SK-N-SH (cell line): ENCODE results near the gene GYPC. TPM values are rescaled to one million over a fixed set of nuclear protein-coding genes. Genes with fewer than 3 reads are reported as not detected.

ENCODE experiments used
- CTCF ChIA-PET: fragments of 300-600, 350-600 bp; formaldehyde crosslinking; extraction: SDS; loops from one replicate; lab custom pipeline; 2021; lab: Yijun Ruan, JAX
- POLR2A ChIA-PET: fragments of 350-600 bp; sonication (Branson Sonifier 250); formaldehyde crosslinking; extraction: SDS; loops from one replicate; lab custom pipeline; 2020; ENCODE audit warnings: antibody characterized with exemption, inconsistent platforms; lab: Yijun Ruan, JAX
- DNase-seq: peaks from one replicate; pipeline ENCODE4 v3.0.0; 2012
- H2AFZ ChIP-seq: fragments of 200-600 bp; sonication (generic); 2 replicates; pipeline ENCODE4 v1.8.1; 2016; ENCODE audit warnings: antibody characterized with exemption, mild to moderate bottlenecking, low read depth
- H3F3A ChIP-seq: fragments of 200-600 bp; sonication (generic); replicated peaks from 2 replicates; pipeline ENCODE3; 2016; ENCODE audit warnings: antibody characterized with exemption, mild to moderate bottlenecking; ENCODE audit not compliant: insufficient read depth
- H3K27ac ChIP-seq, 2 experiments: fragments of 200-500 bp in 1 of 2; fragments of 200-600 bp in 1 of 2; sonication (Bioruptor generic) in 1 of 2; sonication (generic), shearing (Covaris generic) in 1 of 2; 2 replicates each; pipeline versions ENCODE4 v1.5.1 to v1.6.1; 2014 to 2016; ENCODE audit warnings: low read depth in 2 of 2, inconsistent platforms in 1 of 2, low read length in 1 of 2, mild to moderate bottlenecking in 1 of 2, mixed read lengths in 1 of 2
- H3K27me3 ChIP-seq: fragments of 200-600 bp; sonication (generic), shearing (Covaris generic); 2 replicates; pipeline ENCODE4 v1.6.1; 2016; ENCODE audit warnings: mixed run types; ENCODE audit not compliant: insufficient read depth
- H3K36me3 ChIP-seq, 2 experiments: fragments of 200-500 bp in 1 of 2; fragments of 200-600 bp in 1 of 2; sonication (Bioruptor generic) in 1 of 2; sonication (generic) in 1 of 2; replicated peaks in 1 of 2; 2 replicates each; pipeline versions ENCODE3 to v1.5.1; 2014 to 2016; ENCODE audit warnings: low read length in 1 of 2, mild to moderate bottlenecking in 1 of 2; ENCODE audit not compliant: insufficient read depth in 2 of 2, control insufficient read depth in 1 of 2
- H3K4me1 ChIP-seq, 2 experiments: fragments of 200-500 bp in 1 of 2; fragments of 200-600 bp in 1 of 2; sonication (Bioruptor generic) in 1 of 2; sonication (generic), shearing (Covaris generic) in 1 of 2; 2 replicates each; pipeline versions ENCODE4 v1.5.1 to v1.6.1; 2014 to 2016; ENCODE audit warnings: low read depth in 1 of 2, low read length in 1 of 2, mixed run types in 1 of 2; ENCODE audit not compliant: insufficient read depth in 2 of 2, control insufficient read depth in 1 of 2
- H3K4me2 ChIP-seq: fragments of 200-600 bp; sonication (generic), shearing (Covaris generic); 2 replicates; pipeline ENCODE4 v1.6.1; 2017; ENCODE audit warnings: mixed run types
- H3K4me3 ChIP-seq, 2 experiments: fragments of 200-500 bp in 1 of 2; fragments of 200-600 bp in 1 of 2; sonication (Bioruptor generic) in 1 of 2; sonication (generic), shearing (Covaris generic) in 1 of 2; 2 replicates each; pipeline versions ENCODE4 v1.5.1 to v1.8.1; 2014 to 2016; ENCODE audit warnings: low read depth in 2 of 2, inconsistent platforms in 1 of 2, low read length in 1 of 2, mild to moderate bottlenecking in 1 of 2, mixed read lengths in 1 of 2, moderate library complexity in 1 of 2
- H3K79me2 ChIP-seq: fragments of 200-600 bp; sonication (generic); 2 replicates; pipeline ENCODE4 v1.8.1; 2017; ENCODE audit warnings: mild to moderate bottlenecking; ENCODE audit not compliant: insufficient read depth
- H3K9ac ChIP-seq: fragments of 200-600 bp; sonication (generic); 2 replicates; pipeline ENCODE4 v1.6.1; 2017; ENCODE audit warnings: mixed run types
- H3K9me2 ChIP-seq: fragments of 200-600 bp; sonication (generic); 2 replicates; pipeline ENCODE4 v1.6.1; 2017; ENCODE audit warnings: mixed run types
- H3K9me3 ChIP-seq: fragments of 200-600 bp; sonication (generic); 2 replicates; pipeline ENCODE4 v1.6.1; 2017; ENCODE audit warnings: mixed run types, mild to moderate bottlenecking, moderate library complexity
- H4K20me1 ChIP-seq: fragments of 200-600 bp; sonication (generic); 2 replicates; pipeline ENCODE4 v1.6.1; 2017; ENCODE audit warnings: mild to moderate bottlenecking, mixed run types; ENCODE audit not compliant: insufficient read depth
- EP300 ChIP-seq, 2 experiments: IDR thresholded peaks; 2 replicates each; pipeline versions ENCODE4 v1.4.0 to v1.6.1; 2012; ENCODE audit warnings: borderline replicate concordance in 1 of 2, low read depth in 1 of 2, low read length in 1 of 2
- EZH2phosphoT487 ChIP-seq: fragments of 200-600 bp; sonication (generic); IDR thresholded peaks from 2 replicates; pipeline ENCODE4 v1.6.1; 2017; ENCODE audit warnings: low read depth, mixed run types, mild to moderate bottlenecking, antibody characterized with exemption, moderate library complexity, borderline replicate concordance
- FOSL2 ChIP-seq: IDR thresholded peaks from 2 replicates; pipeline ENCODE4 v1.4.0; 2012; ENCODE audit warnings: low read depth, mild to moderate bottlenecking, moderate library complexity, borderline replicate concordance
- FOXM1 ChIP-seq: IDR thresholded peaks from 2 replicates; pipeline ENCODE4 v1.4.0; 2012; ENCODE audit warnings: low read depth, mild to moderate bottlenecking
- GATA2 ChIP-seq: sonication (generic); formaldehyde crosslinking; IDR thresholded peaks from 2 replicates; pipeline ENCODE4 v1.5.0; 2020; ENCODE audit warnings: mild to moderate bottlenecking, missing genetic modification reagents
- MEF2A ChIP-seq: IDR thresholded peaks from 2 replicates; pipeline ENCODE4 v1.4.0; 2012; ENCODE audit warnings: low read depth, borderline replicate concordance
- MXI1 ChIP-seq: IDR thresholded peaks from 2 replicates; pipeline ENCODE4 v1.6.1; 2012; ENCODE audit warnings: mild to moderate bottlenecking, low read depth, low read length, improper control_type of control experiment
- NFIC ChIP-seq: IDR thresholded peaks from 2 replicates; pipeline ENCODE4 v1.4.0; 2012; ENCODE audit warnings: borderline replicate concordance
- NRF1 ChIP-seq: IDR thresholded peaks from 2 replicates; pipeline ENCODE4 v1.6.1; 2012; ENCODE audit warnings: low read depth, mild to moderate bottlenecking, low read length
- RAD21 ChIP-seq: IDR thresholded peaks from 2 replicates; pipeline ENCODE4 v1.6.1; 2012; ENCODE audit warnings: mild to moderate bottlenecking, low read length
- RFX5 ChIP-seq: IDR thresholded peaks from 2 replicates; pipeline ENCODE4 v1.6.1; 2012; ENCODE audit warnings: mild to moderate bottlenecking, improper control_type of control experiment, low read length
- RXRA ChIP-seq: IDR thresholded peaks from 2 replicates; pipeline ENCODE4 v1.4.0; 2012; ENCODE audit warnings: low read depth, mild to moderate bottlenecking, borderline replicate concordance
- SIN3A ChIP-seq: IDR thresholded peaks from 2 replicates; pipeline ENCODE4 v1.6.1; 2012; ENCODE audit warnings: low read depth, mild to moderate bottlenecking, low read length, moderate library complexity, borderline replicate concordance
- TCF12 ChIP-seq: IDR thresholded peaks from 2 replicates; pipeline ENCODE4 v1.4.0; 2012
- YY1 ChIP-seq: IDR thresholded peaks from 2 replicates; pipeline ENCODE4 v1.4.0; 2012; ENCODE audit warnings: low read depth, mild to moderate bottlenecking
- WGBS: methylation state at CpG from one replicate; pipeline ENCODE4 v1.1.6; 2017; ENCODE audit warnings: low lambda C conversion rate; 5-methylcytosine and 5-hydroxymethylcytosine counted together
- polyA plus RNA-seq, 3 experiments: library from polyadenylated mRNA; depleted of rRNA; stranded (reverse); fragments of >200 nt; gene quantifications; 2 replicates each; pipeline ENCODE4 v1.2.3, GENCODE V29; 2012
- TF ChIP-seq, protein P1 (sequence below): fragments of 150-350 bp; IDR thresholded peaks from 2 replicates; pipeline ENCODE4 v1.6.1; 2016; ENCODE audit warnings: mild to moderate bottlenecking, low read depth, low read length
- TF ChIP-seq, protein P2 (sequence below): fragments of 150-350 bp; IDR thresholded peaks from 2 replicates; pipeline ENCODE4 v1.6.1; 2017; ENCODE audit warnings: antibody characterized with exemption, low read length, low read depth, borderline replicate concordance
- TF ChIP-seq, protein P3 (sequence below): IDR thresholded peaks from 2 replicates; pipeline ENCODE4; 2012
- TF ChIP-seq, protein P4 (sequence below): IDR thresholded peaks from 2 replicates; pipeline ENCODE4 v1.6.1; 2012; ENCODE audit warnings: mild to moderate bottlenecking, low read depth, low read length, moderate library complexity

GYPC gene
- polyA plus RNA-seq, 1 of the 3 experiments (the other 2 are of a cell fraction): not detected

DNA sequence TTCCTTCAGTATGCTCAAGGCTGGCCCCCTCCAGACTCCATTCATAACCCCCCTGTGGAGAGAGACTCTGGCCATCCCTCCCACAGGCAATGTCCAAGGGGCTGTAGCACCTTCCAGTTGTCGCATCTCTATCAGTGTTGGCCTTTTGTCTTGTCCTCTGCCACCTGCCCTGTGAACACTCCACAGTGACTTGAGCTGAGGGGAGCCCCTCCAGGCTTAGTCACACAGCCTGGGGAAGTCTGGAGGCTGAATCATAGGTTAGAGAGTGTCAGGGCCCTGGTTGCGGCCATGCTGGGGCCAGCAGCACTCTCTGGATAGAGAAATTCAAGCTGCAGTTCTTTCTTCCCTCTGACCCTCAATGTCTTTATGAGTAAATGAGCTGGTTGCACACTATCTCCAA lies 64.7 kb downstream of the GYPC start (continued):
- TF ChIP-seq YY1 (no peak), MXI1 (no peak)
- TF ChIP-seq, protein P1, sequence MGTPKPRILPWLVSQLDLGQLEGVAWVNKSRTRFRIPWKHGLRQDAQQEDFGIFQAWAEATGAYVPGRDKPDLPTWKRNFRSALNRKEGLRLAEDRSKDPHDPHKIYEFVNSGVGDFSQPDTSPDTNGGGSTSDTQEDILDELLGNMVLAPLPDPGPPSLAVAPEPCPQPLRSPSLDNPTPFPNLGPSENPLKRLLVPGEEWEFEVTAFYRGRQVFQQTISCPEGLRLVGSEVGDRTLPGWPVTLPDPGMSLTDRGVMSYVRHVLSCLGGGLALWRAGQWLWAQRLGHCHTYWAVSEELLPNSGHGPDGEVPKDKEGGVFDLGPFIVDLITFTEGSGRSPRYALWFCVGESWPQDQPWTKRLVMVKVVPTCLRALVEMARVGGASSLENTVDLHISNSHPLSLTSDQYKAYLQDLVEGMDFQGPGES: no peak

DNA sequence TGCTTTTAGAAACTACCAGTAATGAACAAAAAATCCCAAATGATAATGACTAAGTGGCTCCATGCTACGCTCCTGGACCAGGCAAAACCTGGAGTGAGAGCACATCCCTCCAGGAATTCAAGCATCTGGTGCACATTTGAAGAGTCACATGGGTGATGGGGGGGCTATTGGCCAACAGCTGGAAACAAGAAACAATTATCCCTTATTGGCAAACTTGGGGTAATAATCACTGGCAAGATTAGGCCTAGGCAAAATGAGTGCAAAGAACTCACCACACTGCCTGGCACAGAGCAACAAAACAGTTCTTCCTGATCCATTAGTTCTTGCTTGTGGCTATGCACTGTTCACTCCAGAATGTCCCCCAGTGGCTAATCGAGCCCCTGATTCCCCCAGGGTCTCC lies 66.1 kb downstream of the GYPC start:
- H3K27ac ChIP-seq: no peak overlapping the region
- DNase-seq: peak; percentile 16
- no peak for TF ChIP-seq NRF1
- no peak for TF ChIP-seq SIN3A
- no peak for TF ChIP-seq RFX5
- no peak for TF ChIP-seq FOXM1
- TF ChIP-seq RAD21: no peak
- TF ChIP-seq, protein P2, sequence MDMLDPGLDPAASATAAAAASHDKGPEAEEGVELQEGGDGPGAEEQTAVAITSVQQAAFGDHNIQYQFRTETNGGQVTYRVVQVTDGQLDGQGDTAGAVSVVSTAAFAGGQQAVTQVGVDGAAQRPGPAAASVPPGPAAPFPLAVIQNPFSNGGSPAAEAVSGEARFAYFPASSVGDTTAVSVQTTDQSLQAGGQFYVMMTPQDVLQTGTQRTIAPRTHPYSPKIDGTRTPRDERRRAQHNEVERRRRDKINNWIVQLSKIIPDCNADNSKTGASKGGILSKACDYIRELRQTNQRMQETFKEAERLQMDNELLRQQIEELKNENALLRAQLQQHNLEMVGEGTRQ: no peak
- no peaks in the 10 kb centered on the region; a peak in 1 of 4 replicates for H3K4me1 ChIP-seq
- no peaks in the 10 kb centered on the region for H3F3A ChIP-seq
- CTCF ChIA-PET: interaction anchor here (0.6 kb wide), 1 partner anchor 134 kb away, joined by 3 read pairs; no protein-coding TSS in a partner anchor
- WGBS: 0% methylated on average over 2 of the region's 2 CpGs
- H4K20me1 ChIP-seq: no peaks in the 10 kb centered on the region
- H3K27me3 ChIP-seq: no peaks in the 10 kb centered on the region
- no peaks in the 10 kb centered on the region for H3K79me2 ChIP-seq
- POLR2A ChIA-PET: no interaction called here
- H3K4me2 ChIP-seq: no peak overlapping the region
- no peak overlapping the region for H3K4me3 ChIP-seq
- no peaks in the 10 kb centered on the region for H3K36me3 ChIP-seq
- no peaks in the 10 kb centered on the region for H3K9me2 ChIP-seq
- H2AFZ ChIP-seq: no peak overlapping the region
- H3K9ac ChIP-seq: no peak overlapping the region
- no peaks in the 10 kb centered on the region for H3K9me3 ChIP-seq

DNA sequence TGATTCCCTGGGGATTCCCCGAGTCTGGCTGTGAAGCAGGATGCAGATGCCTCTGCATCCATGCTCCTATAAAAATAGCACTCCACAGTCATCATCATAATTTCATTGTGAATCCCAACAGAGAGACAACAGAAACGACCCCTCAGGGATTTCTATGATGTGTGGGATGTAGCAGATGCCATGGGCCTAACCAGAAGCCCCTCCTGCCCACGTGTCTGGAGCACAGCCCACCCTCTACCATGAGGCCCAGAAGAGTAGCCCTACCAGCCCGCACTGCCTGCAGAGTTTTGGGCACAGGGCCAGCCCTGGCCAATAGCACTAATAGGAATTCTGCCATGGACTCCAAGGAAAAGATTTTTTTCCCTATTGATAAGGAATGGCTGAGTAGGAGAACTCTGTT lies 66.6 kb downstream of the GYPC start:
- POLR2A ChIA-PET: no interaction called here
- CTCF ChIA-PET: interaction anchor here (0.6 kb wide), 1 partner anchor 135 kb away, joined by 3 read pairs; no protein-coding TSS in a partner anchor
- WGBS: 4% methylated on average over 3 of the region's 4 CpGs
- Histone ChIP-seq H4K20me1 (no peaks in the 10 kb centered on the region), H3K4me3 (no peak overlapping the region), H3K4me2 (no peak overlapping the region), H3K9ac (no peak overlapping the region), H3F3A (no peaks in the 10 kb centered on the region), H3K79me2 (no peaks in the 10 kb centered on the region), H3K4me1 (no peaks in the 10 kb centered on the region; a peak in 1 of 4 replicates), H3K36me3 (no peaks in the 10 kb centered on the region), H3K27me3 (no peaks in the 10 kb centered on the region), H3K9me3 (no peaks in the 10 kb centered on the region), H3K27ac (no peak overlapping the region), H3K9me2 (no peaks in the 10 kb centered on the region), H2AFZ (no peak overlapping the region)
- DNase-seq: peak; percentile 59
- TF ChIP-seq EP300 (IDR thresholded peaks at IDR 0.05; ENCODE audit: borderline replicate concordance in 1 of 2, low read depth in 1 of 2, low read length in 1 of 2): no peak
- TF ChIP-seq, protein P2: no peak
- TF ChIP-seq GATA2 (CRISPR knock-in tag): no peak
- TF ChIP-seq TCF12: no peak
- no peak for TF ChIP-seq NFIC
- TF ChIP-seq MEF2A: no peak
- TF ChIP-seq, protein P3, sequence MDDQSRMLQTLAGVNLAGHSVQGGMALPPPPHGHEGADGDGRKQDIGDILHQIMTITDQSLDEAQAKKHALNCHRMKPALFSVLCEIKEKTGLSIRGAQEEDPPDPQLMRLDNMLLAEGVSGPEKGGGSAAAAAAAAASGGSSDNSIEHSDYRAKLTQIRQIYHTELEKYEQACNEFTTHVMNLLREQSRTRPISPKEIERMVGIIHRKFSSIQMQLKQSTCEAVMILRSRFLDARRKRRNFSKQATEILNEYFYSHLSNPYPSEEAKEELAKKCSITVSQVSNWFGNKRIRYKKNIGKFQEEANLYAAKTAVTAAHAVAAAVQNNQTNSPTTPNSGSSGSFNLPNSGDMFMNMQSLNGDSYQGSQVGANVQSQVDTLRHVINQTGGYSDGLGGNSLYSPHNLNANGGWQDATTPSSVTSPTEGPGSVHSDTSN: no peak
- TF ChIP-seq EZH2phosphoT487: no peak
- TF ChIP-seq RFX5: no peak
- no peak for TF ChIP-seq NRF1
- TF ChIP-seq, protein P4, sequence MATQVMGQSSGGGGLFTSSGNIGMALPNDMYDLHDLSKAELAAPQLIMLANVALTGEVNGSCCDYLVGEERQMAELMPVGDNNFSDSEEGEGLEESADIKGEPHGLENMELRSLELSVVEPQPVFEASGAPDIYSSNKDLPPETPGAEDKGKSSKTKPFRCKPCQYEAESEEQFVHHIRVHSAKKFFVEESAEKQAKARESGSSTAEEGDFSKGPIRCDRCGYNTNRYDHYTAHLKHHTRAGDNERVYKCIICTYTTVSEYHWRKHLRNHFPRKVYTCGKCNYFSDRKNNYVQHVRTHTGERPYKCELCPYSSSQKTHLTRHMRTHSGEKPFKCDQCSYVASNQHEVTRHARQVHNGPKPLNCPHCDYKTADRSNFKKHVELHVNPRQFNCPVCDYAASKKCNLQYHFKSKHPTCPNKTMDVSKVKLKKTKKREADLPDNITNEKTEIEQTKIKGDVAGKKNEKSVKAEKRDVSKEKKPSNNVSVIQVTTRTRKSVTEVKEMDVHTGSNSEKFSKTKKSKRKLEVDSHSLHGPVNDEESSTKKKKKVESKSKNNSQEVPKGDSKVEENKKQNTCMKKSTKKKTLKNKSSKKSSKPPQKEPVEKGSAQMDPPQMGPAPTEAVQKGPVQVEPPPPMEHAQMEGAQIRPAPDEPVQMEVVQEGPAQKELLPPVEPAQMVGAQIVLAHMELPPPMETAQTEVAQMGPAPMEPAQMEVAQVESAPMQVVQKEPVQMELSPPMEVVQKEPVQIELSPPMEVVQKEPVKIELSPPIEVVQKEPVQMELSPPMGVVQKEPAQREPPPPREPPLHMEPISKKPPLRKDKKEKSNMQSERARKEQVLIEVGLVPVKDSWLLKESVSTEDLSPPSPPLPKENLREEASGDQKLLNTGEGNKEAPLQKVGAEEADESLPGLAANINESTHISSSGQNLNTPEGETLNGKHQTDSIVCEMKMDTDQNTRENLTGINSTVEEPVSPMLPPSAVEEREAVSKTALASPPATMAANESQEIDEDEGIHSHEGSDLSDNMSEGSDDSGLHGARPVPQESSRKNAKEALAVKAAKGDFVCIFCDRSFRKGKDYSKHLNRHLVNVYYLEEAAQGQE: no peak
- TF ChIP-seq MXI1: no peak
- no peak for TF ChIP-seq RXRA
- TF ChIP-seq FOSL2: no peak
